Middle frontal gyrus (tissue), 1 donor: ENCODE measurements around the gene WFDC5.
"Not testable (repeated sequence)": the region's sequence is repeated elsewhere in the genome, so short reads cannot be mapped to it uniquely, and the experiment has no call there.

Source experiments
- DNase-seq: peaks from one replicate; pipeline ENCODE4 v3.0.0-alpha.2; 2015; ENCODE audit warnings: low spot score; ENCODE audit errors: extremely low spot score

WFDC5 gene, protein sequence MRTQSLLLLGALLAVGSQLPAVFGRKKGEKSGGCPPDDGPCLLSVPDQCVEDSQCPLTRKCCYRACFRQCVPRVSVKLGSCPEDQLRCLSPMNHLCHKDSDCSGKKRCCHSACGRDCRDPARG

DNA sequence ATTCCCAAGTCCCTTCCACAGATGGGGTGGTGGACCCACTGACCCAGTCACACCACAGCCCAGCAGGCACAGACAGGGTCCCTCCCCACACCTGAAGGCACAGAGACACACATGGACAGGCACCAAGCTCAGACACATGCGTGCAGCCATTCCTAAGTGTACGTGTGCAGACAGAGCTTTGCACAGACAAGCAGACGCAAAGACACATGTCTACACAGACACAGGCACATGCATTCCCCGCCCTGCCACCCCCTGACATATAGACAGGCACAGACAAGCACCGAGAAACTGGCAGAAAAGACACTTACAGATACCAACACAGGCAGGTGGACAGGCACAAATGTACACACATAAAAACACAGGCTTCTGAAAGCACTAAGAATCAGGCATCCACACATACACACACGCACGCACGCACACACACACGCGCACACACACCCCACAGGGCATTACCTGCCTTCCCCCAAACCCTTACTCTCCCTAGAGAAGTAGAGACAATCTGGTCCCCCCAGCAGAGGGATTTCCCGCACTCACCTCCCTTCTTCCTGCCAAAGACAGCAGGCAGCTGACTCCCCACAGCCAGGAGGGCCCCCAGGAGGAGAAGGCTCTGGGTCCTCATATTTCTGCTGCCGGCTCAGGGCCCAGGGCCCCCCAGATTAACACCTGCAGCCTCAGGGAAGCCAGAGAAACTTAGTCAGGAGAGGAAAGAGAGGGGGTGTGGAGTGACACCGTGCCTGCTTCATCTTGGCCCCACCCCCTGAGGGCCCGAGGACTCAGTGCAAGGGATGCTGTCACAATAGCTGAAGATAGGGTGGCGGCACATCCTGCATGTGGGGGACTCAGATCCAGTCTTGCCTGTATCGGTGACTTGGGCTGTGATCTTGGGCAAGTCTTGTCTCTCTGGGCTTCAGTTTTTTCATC lies at the start of gene WFDC5:
TSS of gene WFDC5 (minus strand) at position 710 of the 921 bp plus-strand sequence. CDS start at position 619, 91 bp downstream.
- no peak for DNase-seq

DNA sequence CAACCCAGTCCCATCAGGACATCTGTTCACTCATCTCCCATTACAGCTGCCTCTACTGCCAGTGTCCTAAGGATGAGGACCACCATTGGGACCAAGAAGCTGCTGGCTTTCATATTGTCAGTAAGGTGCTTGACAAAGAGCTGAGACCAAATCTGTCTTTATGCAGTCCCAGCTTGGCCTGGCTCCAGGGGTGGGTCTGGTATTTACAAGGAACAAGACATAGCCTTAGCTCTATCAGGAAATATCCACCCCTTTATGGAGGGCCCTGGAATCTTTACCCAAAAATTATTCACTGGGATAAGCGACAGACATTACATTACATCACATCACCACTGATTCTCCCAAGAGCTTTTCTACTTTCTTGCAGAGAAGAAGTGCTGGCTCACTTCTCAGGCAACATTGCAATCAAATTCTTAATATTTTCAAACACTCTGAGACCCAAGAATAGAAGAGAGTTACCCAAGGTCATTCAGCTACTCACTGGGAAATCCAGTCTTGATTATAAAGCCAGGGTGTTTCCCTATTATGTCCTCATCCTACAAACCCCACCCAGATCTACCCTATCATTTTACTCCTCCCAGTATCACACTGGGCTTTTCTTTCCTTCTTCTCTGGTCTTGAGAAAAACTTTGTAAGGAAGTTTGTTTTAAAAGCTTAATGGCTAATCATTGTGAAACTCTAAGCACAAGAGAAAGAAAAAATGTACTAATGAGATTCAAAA lies 48.3 kb upstream of the WFDC5 start:
- no peak for DNase-seq

DNA sequence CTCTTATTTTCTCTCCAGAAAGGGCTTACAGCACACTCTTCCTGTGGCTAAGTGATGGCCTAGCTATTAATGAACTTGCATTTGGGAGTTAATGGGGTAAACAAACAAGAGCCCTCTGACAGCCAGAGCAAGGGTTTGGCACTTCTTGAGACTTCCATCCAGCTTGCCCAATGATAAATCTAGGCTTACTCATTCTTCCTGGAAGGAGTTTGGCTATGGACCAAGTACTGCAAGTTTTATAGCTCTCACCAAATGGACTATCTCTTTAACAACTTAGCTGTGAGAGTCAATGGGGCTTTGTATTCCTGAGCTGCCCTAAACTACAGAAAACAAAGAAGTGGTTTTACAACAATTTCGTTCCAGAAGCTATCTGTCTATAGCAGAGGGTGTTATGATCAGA lies 43.0 kb upstream of the WFDC5 start:
- no peak for DNase-seq

GRCh38 chr20:45156713-45157112 lies 41.7 kb upstream of the WFDC5 start:
- DNase-seq, result no peak

- not testable (repeated sequence) for DNase-seq
Observed at GRCh38 chr20:45154794-45155193, 39.8 kb upstream of the WFDC5 start.

GRCh38 chr20:45154183-45154582 lies 39.2 kb upstream of the WFDC5 start:
- DNase-seq, result no peak

- DNase-seq, result no peak
Observed at GRCh38 chr20:45153752-45154151, 38.8 kb upstream of the WFDC5 start.

DNA sequence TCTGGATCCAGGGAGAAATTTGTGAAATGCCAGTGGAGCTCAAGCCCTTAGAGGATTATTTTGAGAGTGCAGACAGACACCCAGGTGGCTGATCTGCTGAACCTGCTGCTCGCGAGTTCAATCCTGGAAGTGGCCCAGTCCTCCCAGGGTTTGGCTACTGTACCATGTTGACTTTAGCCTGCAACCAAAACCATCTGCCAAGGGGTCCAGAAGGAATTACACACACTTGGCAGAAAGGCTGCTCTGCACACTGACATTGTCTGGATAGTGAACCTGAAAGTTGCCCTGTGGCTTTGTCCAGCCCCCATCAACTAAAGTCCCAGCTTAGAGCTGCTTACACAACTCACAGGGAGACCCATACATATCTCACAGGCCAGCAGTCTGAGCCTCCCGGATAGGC lies 38.2 kb upstream of the WFDC5 start:
- no peak for DNase-seq

DNA sequence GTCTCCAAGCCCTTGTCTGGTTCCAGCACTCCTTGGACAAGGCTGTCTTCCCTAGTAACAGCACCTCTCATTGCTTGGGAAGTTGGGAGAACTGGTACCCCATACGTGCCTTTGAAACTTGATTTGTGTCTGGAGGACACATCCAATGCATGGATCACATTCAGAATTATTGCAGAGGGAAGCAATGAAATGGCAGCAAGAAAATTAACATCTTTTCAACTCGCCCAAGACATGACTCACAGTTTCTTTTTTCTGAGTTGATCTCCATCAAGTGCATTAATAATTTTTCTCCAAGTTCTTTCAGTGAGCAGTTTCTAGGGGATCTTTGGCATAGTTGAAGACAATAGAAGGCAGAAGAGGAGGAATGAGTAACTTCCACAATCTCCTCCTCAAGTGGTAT lies 37.4 kb upstream of the WFDC5 start:
- no peak for DNase-seq

GRCh38 chr20:45149062-45149461 lies 34.1 kb upstream of the WFDC5 start:
- no peak for DNase-seq

DNA sequence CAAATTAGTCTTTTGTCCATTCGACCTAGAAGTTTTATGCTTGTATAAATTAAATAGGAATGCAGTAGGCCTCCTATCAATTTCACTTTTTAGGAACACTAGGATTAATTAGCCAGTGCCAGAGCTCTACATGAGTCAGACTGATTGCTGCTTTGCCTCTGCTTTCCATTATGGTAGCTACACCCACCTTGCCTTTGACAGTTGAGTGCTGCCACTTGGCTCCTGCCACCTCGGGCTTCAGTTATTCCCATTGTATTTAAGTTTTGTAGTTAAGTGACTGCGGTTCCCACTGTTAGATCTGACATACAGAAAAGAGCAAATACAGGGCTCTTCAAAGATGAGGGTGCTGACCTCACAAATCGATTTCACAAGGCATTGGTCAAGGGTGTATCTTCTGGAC lies 25.9 kb upstream of the WFDC5 start:
- DNase-seq, result no peak

DNA sequence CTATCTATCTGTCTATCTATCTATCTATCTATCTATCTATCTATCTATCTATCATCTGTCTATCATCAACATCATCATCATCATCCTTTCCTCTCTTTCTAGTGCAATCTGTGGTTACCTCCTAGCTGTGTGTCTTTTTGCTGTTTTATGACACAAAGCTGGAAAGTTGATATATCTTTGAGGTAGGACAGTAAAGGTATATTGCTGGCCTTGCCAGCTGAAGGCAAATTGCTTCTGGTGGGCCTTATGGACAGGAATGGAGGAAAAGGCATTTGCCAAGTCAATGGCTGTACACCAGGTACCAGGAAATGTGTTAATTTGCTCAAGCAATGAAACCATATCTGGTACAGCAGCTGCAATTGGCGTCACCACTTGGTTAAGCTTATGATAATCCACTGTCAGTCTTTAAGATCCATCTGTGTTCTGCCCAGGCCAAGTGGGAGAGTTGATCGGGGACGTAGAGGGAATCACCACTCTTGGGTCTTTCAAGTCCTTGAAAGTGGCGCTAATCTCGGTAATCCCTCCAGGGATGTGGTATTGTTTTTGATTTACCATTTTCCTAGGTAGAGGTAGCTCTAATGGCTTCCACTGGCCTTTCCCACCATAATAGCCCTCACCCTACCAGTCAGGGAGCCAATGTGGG lies 24.9 kb upstream of the WFDC5 start:
- DNase-seq, result not testable (repeated sequence)

- no peak for DNase-seq
Observed at GRCh38 chr20:45138561-45139300, 23.8 kb upstream of the WFDC5 start.

- no peak for DNase-seq
Observed at GRCh38 chr20:45136911-45137310, 21.9 kb upstream of the WFDC5 start.

- no peak for DNase-seq
Observed at GRCh38 chr20:45128099-45128498, 13.1 kb upstream of the WFDC5 start.

DNA sequence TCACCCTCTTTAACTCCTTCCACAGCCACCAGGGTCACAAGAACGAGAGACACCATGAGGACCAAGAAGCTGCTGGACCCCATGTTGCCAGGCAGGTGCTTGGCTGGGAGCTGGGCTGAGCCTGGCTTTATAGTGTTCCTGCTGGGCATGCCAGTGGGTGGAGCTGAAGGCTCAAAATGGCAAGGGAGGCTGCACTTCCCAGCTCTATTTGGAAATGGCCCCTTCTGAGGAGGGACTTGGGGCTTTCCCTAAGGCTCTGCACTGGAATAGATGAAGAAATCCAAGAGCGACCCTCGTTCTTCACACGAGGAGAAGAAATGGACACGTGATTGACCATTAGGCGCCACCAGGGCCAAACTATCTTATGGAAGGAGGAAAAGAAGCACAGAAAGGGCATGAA lies 9.4 kb upstream of the WFDC5 start, which contains the start of gene WFDC12:
TSS of gene WFDC12 (minus strand) at position 101 of the 400 bp plus-strand sequence. CDS start at position 83, 18 bp downstream.
- no peak for DNase-seq

DNA sequence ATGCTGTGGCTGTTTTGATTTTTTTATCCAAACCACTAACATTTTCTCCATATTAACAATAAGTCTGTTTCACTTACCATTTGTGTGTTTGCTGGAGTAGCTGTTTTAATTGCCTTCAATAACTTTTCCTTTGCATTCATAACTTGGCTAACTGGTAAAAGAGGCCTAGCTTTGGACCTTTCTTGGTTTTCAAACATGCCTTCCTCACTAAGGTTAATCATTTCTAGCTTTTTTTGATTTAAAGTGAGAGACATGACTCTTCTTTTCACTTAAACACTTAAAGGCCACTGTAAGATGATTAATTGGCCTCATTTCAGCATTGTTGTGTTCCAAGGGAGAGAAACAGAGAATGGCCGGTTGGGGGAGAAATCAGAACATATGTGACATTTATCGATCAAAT lies 6.4 kb upstream of the WFDC5 start:
- DNase-seq, result no peak

- no peak for DNase-seq
Observed at GRCh38 chr20:45119556-45120266, 4.7 kb upstream of the WFDC5 start.

DNA sequence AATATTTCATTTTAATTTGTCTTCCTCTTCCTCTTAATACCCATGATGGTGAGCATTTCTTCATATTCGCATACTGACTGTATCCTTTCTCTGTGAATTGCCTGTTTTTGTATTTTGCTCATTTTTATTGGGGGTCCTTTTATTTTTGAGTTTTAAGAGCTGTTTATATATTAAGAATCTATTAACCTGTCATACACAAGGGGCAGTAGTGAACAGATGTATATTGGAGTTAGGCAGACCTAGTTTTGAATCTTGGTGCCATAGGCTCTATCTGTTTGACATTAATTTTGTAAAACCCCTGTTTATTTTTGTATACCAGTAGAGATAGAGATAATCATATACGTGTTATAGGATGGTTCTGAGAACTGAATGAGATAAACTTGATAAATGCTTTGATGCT lies 3.1 kb upstream of the WFDC5 start:
- DNase-seq, result no peak

DNA sequence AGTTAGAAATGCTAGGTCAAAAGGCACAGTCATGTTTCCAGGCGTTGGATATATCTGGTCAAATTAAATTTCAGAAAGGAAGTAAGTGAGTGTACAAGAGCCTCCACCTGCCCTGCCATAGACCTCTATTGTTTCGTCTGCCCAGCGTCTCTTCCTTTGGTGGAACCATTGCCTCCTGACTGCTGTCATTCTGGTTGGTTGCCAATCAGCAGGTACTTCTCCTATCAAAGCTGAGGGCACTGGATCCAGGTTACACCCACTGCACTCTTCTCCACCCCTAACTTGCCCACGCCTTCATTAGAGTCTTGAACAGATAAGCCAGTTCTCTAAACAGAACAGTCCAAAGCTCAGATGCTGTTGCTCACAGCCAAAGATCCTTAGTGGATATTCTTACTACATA lies 2.6 kb upstream of the WFDC5 start:
- DNase-seq, result no peak
